NCI-H1417 (cell line): ENCODE results near the gene FCMR.

Experiments used
- DNase-seq, 3 experiments: peaks; one replicate each; lab custom pipeline; 2025; lab: John Stamatoyannopoulos, UW

FCMR gene

DNA sequence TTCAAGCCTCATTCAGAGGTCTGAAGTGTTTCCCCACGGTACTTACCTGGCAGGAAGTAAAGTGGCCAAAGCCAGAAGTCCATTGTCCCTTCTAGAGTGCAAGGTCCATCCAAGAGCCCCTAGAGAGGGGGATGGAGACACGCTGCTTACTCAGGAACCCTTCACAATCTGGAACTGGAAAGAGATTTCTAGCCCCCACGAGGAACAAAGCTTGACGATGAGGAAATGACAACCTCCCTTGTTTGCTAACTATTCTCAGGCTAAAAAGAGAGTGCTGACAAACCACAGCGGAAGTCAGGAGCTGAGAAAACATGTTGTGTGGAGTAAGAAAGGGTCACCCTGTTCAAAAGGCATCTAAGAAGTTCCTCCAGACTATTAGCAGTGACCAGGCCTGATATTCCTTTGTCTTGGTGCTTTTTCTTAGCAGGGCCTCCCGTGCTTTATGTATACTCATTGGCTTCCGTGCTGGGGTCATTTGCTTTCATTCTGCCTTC lies at the start of gene FCMR:
FCMR (minus strand) TSS at position 170 of the 494 bp plus-strand sequence; CDS start at position 83, 87 bp downstream.
- DNase-seq, result peak in 2 of 3 experiments; percentile 16 to 32

GRCh38 chr1:206971029-206971655 lies 49.4 kb upstream of the FCMR start:
- no peak for DNase-seq

GRCh38 chr1:206970446-206970845 lies 48.7 kb upstream of the FCMR start, which contains the start of gene FCAMR:
TSS of gene FCAMR (minus strand) at chr1:206970460. CDS start at chr1:206970125, 335 bp downstream.
- DNase-seq, result no peak

- no peak for DNase-seq
Measured at GRCh38 chr1:206969090-206969489, 47.3 kb upstream of the FCMR start.

DNA sequence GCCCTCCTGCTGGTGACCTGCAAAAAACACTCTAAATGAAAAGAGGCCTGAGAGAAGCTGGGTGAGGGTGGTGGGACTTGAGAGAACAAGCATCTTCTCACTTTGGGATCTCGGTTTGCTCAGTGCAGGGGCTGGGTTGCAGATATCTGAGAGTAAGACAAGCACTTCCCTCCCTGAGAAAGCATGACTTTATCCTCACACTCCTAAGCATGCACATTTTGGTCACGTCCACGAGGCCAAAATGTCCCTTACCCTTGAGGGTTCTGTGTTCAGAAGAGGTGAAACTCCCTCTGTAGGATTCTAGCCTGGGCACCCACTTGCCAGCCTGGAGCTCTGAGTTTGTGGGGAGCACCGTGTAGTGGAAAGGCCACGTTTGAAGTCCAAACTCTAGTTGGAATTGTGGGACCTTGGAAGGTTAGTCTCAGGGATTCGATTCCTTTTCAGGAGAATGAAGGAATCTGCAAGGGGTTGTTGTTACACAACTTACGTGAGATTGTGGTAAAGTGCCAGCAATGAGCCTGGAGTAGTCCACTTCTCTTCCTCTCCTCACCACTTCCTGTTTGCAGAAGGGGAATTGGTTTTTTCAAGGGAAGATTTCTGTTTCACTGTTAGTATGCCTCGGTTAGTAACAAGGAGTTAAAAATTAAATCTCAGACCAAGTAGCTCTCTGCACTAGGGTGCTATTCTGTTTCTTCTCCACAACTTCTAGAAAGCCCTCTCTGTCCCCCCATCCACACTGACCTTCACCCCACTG lies 45.5 kb upstream of the FCMR start:
- no peak for DNase-seq

DNA sequence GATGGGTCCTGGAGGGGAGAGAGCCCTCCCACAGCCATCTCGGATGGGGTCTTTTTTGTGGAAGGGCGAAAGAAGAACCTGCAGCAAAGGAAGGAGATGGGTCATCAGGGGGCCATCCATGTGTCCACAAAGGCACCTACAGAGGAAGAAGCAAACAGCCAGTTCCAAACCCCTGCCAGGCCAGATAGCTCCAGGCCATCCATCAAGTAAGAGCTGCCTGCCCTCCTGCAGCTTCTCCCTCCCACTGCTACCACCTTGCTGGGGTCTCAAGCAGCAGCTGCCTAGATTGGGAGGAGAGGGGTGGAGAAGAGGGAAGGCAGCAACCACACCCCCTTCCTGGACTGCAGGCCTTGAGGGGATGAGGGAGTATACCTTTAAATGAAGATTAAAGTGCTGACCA lies 44.0 kb upstream of the FCMR start:
- DNase-seq, result no peak

- DNase-seq, result no peak
Measured at GRCh38 chr1:206963740-206964139, 42.0 kb upstream of the FCMR start.

DNA sequence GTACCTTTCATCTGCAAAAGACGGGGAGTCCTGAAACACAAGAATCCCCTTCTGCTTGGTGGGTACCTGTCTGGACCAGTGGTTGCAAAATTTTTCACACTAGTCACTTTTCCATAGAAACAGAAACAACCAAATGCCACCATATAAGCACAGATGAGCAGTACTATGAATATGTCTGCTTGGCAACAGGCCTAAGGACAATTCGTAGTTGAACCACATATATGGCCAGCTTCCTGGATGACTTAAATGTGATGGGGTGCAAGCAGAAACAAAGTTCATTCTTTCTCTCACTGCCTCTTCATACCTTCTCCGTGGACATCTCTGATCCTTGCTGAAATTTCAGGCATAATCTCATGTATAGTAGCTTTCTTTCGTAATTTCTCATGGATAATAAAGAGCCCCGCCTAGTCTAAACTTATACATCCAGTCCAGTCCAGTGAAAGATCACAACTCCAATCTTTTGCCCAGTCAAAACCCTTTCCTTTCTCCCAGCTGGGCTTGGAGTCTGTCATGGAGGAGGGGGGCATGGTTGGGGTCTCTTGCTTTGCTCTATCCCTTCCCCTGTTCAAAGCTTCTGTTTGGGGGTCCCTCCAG lies 41.5 kb upstream of the FCMR start:
- DNase-seq, result no peak

- no peak for DNase-seq
Measured at GRCh38 chr1:206962272-206962671, 40.5 kb upstream of the FCMR start.

GRCh38 chr1:206961668-206962067 lies 39.9 kb upstream of the FCMR start:
- no peak for DNase-seq

- no peak for DNase-seq
Measured at GRCh38 chr1:206960676-206961386, 39.1 kb upstream of the FCMR start.

- DNase-seq, result no peak
Measured at GRCh38 chr1:206958144-206958543, 36.4 kb upstream of the FCMR start.

DNA sequence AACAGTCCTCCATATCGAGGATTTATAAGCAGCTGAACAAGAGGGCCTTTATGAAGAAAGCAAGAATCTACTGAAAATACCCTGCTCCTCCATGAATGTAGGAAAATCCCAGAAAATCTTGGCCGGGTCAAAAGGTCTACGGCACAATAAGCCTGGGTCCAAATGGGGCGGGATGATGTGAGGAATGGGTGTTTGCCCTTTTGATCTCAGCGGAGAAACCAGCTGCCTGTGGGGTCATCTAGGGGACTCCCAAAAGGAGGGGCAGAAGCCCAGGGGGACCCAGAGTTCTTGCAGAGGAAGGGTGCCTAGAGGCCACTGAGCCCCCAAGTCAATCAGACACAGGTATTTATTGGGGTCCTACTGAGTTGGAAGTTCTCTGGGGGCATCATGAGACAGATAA lies 35.9 kb upstream of the FCMR start:
- DNase-seq, result no peak

GRCh38 chr1:206955476-206956451 lies 34.0 kb upstream of the FCMR start:
- peak in 1 of 3 experiments; percentile 18 for DNase-seq

GRCh38 chr1:206954459-206955342 lies 33.0 kb upstream of the FCMR start:
- no peak for DNase-seq

DNA sequence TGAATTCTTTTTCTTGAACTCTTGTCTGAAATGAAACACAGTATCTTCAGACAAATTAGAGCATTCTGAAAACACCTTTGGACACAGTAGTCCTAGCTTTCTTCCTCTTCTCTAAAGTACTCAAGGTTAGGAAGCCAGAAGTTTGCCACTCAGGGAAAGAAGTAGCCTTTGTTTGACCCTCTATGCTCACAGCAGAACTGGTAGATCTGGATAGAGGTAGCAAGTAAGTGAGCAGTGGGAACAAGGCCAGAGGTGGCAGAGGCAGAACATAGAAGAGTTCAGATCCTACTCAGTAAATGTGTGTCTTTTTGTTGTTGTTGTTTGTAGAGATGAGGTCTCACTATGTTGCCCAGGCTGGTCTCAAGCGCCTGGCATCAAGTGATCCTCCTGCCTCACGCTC lies 31.9 kb upstream of the FCMR start:
- DNase-seq, result no peak

DNA sequence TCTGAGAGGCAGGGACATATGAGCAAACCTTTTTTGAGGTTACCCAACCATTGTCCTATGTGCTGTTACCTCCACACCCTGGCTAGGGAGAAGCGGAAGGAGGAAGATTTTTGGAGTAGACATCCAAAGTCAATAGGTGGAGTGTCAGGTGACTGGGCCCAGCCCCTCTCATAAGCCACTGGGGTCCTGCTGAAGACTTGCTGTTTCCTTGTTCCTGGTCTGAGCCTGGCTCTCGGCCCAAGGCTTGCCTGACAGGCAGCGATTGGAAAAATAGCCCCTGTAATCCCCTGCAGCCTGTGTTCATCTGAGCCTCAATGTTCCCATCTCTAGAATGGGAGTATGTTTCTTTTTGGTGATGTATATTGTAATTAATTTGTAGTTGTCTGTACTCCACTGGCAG lies 31.4 kb upstream of the FCMR start:
- DNase-seq, result no peak

- DNase-seq, result no peak
Measured at GRCh38 chr1:206952171-206952570, 30.4 kb upstream of the FCMR start.

DNA sequence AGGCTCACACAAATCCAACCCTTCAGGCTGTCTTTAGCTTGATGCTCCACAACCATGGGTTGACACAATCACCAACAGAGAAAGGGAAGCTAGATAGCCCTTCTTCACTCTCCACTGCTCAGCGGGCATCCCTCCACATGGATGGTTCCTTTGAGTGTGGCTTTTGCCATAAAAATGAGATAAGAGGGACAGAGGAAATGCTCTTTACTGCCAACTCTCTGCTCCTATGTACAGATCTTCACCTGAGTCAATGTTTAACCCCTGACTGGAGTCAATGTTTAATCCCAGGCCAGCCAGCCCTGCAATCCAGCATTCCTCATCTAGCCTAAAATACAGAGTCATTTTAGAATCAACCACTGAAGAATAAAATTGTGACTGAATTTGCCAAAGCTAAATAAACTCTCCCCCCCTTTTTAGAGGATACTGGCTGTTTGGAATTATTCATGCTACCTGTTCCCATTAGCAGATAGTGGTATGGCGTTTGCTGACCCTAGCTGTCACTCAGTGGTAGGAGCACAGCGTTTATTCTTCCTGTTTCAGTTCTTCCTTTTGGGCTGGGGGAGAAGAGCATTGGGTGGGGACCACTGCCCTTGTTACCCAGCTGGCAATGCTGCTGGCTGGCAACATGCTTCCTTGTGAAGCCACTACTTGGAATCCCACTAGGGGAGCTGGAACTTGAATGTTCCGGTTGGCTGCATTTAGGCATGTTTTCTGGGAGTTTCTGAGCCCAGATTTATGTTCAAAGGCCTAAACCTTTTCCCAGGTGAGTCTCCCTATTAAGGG lies 29.8 kb upstream of the FCMR start:
- DNase-seq, result no peak
